Regular cardiac myocyte (primary cell): Measurements from ENCODE around the gene ZNF782. TPM values are rescaled to one million over a fixed set of nuclear protein-coding genes. Genes with fewer than 3 reads are reported as not detected.

ENCODE experiments used
- total RNA-seq: library from RNA; depleted of rRNA; stranded (reverse); fragments of >200 nt; gene quantifications from 2 replicates; pipeline ENCODE4 v1.2.3, GENCODE V29; 2014

Gene ZNF782
- 2.9 and 3.4 TPM in 2 replicates for total RNA-seq

DNA sequence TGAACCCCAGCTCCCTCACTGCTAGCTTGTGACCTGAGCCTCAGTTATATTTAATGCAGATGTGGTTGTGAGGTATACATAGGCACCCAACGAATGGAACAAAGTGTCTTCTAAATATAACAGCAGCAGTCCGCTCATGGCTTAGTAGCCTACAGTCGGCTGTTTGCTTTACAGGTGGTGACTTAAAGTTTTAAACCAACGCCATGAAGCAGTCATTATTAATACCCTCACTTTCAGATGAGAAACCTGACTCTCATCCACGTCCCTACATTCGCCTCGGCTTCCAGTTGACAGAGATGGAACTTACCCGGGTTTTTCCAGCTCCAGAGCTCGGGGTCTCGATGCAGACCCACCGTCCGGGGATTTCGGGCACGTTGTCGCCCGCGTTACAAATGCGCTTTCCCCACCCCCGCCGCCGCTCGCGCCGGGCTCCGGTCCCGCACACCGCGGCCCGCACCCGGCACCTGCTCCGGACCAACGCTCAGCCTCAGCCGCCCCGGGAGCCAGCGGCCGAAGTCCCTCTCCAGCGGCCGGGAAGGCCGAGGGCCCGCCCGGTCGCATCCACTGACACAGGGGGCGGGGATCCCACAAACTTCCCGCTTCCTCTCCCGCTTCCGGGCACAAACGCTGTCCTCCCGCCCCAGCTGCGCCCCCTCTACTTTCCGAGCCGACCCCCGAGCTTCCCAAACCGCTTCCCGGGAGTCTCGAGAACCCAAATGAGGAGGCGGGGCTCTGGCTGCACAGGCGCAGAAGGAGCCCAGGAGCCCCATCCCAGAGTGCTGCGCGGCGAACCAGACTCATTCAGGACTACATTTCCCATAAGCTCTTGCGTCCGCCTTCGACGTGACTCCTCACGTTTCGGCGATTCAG, at the start of gene ZNF782:
Gene ZNF782, minus strand, starts transcription at position 734 of the 870 bp plus-strand sequence. CDS start 2,553 bp downstream, outside the sequence.

Other genes with a start within 250 kb of the ZNF782 start
- gene CDC14B, start 234.7 kb downstream of the ZNF782 start, total RNA-seq: 10.4 and 31.0 TPM in 2 replicates
- 13.0 and 16.6 TPM in 2 replicates for gene PRXL2C, start 199.2 kb downstream of the ZNF782 start, total RNA-seq
- gene ZNF510, start 76.4 kb downstream of the ZNF782 start, total RNA-seq: 9.6 and 16.6 TPM in 2 replicates
- gene NUTM2G, start 74.3 kb upstream of the ZNF782 start, total RNA-seq: not detected in 2 replicates
- under 0.01 and 0.38 TPM in 2 replicates for gene CTSV, start 184.6 kb upstream of the ZNF782 start, total RNA-seq